H54 (cell line): ENCODE data around the gene SLC32A1.

Experiments used
- DNase-seq: peaks from one replicate; pipeline ENCODE4 v3.0.0; 2011; ENCODE audit warnings: low spot score, mixed read lengths; ENCODE audit not compliant: insufficient read length
- FAIRE-seq: peaks from 3 replicates; lab custom pipeline; 2011; peaks lifted over from hg19 to GRCh38; lab: Jason Lieb, UNC
- POLR2A ChIP-seq: IDR thresholded peaks from 2 replicates; pipeline ENCODE4 v1.6.1; 2011; ENCODE audit warnings: low read depth, mild to moderate bottlenecking, low read length

Gene SLC32A1

GRCh38 chr20:38704136-38704535 lies 20.1 kb upstream of the SLC32A1 start:
- TF ChIP-seq POLR2A: no peak
- DNase-seq: no peak
- no peak for FAIRE-seq

DNA sequence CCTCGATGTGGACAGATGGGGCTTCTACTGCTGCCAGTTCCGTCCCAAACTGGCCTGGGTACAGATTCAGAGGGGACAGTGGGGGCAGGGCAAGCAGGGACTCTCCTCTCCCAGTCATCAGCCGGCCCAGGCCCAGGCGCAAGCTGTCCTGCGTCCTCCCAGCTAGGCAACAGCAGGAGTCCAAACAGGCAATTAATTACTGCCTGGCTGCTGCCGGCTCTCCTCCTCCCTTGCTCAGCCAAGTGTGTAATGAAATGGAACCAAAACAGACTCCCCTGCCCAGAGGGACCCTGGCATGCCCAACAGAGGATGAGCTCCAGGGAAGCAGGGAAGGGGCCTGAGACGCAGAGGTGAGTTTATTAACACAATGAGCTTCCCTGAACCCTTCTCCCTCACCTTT lies 17.8 kb upstream of the SLC32A1 start:
- no peak for FAIRE-seq

DNA sequence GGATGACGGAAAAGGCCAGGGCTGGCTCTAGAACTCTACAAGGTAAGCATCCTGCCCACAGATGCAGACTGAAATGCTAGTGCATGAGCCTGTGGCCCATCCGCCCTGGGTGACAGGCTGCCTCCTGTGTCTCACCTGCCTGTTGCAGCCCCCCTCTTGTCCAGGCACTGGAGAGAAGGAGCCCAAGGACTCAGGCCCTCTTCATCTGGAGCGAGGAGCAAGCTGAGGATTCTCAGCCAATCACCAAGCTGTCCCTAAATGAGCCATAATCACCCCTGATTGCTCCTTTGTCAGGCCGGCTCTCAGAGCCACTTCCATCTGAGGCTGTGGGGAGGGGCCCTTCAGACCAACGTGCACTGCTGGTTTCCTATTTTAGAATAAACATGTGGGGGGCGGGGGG lies 10.0 kb upstream of the SLC32A1 start:
- no peak for FAIRE-seq

More for the DNA sequence above, 17.8 kb upstream of the SLC32A1 start:
- no peak for DNase-seq
- no peak for TF ChIP-seq POLR2A

DNA sequence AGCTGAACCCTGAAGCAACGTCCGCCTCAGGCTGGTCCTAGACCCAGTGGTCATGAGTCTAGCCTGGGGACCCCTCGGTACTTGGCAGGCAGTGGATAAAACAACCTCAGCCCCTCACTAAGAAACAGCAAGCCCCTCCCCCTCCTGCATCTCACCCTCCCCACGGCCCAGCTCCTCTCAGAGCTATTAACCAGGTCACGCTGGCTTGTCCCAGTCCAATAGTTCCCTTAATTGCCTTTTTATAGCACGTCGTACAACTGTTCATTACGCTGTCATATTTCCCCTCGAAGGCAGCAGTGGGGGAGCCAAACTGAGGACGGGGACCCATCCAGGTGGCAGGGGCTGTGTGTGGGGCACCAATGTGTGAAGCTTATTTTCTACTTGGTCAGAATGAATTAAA lies 8.6 kb upstream of the SLC32A1 start:
- no peak for DNase-seq
- TF ChIP-seq POLR2A: no peak
- no peak for FAIRE-seq

More for the DNA sequence above, 10.0 kb upstream of the SLC32A1 start:
- no peak for TF ChIP-seq POLR2A
- DNase-seq: no peak

- TF ChIP-seq POLR2A: no peak
- no peak for FAIRE-seq
- DNase-seq: no peak
Observed at GRCh38 chr20:38722683-38723016, 1.6 kb upstream of the SLC32A1 start.

GRCh38 chr20:38723017-38723847 lies 1.1 kb upstream of the SLC32A1 start:
- no peak for TF ChIP-seq POLR2A
- FAIRE-seq: no peak
- no peak for DNase-seq

GRCh38 chr20:38724626-38725147 lies 401 bp downstream of the SLC32A1 start:
- FAIRE-seq (no peak), DNase-seq (no peak)
- TF ChIP-seq POLR2A: no peak

DNA sequence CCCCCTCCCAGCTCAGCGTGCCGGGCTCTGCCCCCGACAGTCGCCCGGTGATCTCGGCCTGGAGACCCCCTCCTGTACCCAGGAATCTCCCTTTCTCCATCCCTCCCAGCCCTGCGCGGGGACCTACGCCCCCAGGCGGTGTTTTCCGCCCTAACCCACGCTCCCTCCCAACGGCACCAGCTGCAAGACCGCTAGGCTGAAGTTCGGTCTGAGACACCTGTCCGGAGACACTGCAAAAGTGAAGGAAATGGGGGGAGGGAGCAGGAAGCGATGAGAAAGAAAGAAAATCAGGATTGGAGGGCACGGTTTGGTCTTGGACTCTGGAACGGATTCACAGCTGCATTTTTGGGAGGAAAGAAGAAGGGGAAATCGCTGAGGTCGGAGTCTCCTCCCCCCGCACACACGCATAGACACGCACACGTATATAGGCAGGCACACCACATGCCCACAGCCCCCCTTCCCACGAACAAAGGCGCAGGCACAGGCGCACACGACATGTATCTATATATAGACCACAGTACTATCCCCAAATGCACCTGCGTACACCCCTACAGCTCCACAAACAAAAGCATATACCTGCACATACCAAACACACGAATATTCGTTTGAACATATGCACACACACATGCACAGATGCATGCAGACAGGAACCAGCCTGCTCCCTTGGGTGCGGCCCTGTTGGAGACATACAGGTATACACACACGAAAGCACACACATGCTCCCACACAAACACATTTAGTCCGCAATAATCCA lies 1.0 kb downstream of the SLC32A1 start:
- no peak for FAIRE-seq
- TF ChIP-seq POLR2A: no peak

DNA sequence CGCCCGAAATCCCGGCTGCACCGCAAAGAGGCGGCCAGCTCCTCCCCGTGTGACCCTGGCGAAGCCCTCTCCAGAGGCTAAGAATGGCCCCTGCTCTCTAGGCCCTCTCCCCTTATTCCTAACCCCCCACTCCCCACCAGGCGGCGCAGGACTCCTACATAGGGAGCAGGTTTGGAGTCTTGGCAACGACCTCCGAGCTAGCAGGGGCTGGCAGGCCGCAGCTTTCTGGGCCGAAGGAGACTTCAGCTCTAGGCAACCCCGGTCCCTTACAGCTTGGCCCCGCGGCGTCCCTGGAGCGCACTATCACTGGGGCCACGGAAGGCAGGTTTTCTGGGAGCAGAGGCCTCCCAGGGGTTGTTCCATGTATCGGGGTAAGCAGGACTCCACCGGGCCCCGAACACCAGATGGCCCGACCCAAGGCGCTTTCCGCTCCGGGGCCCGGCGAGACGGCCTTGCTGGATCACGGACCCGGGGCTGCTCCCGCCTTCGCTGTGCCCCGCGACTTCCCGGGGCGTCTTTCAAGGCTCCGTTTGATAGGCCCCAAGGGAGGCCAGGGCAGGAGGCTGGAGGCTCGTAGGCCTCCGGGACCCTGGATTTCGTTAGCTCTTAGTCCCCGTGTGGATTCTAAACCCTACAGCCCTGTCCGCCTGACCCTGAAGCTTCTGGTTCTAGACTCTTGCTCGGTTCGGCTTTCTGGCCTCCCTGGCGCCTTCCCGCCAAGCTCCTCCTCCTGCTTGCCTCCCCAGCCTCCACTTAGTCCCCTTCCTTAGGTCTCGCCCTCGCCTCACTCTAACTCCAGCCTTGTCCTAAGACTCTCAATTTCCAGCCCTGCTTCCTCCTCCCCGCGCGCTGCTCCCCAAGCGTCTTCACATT lies 1.9 kb downstream of the SLC32A1 start:
- FAIRE-seq (no peak), DNase-seq (no peak)

More for the DNA sequence above, 1.0 kb downstream of the SLC32A1 start:
- no peak for DNase-seq

DNA sequence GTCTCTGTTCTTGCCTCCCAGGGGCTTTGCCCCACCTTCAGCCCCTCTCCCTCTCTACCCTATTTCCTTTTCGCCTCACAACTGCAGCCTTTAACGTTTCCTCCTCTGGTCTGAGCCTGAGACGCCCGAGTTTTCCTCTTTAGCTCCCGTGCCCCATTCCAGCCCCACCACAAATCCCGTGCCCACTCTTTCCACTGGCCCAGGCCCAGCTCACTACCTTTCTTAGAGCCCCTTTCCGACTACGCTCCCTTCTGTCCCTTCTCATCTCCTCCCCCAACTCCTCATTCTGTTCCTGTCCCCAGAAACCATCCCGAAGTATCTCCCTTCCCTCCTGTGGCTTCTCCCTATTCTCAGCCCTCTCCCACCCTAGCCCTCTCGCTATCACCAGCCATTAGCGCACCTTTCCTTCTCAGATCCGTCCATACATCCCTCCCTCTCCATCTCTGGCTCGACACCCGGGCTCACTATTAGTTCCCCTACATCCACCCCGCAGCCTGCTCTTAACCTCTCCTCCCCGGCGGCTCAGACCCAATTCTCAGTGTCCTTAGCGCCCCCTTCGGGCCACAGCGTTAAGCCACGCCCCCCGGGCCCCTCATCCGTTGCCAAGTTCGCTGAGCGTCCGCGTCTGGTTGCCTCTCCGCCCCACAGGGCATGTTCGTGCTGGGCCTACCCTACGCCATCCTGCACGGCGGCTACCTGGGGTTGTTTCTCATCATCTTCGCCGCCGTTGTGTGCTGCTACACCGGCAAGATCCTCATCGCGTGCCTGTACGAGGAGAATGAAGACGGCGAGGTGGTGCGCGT lies 2.7 kb downstream of the SLC32A1 start:
- TF ChIP-seq POLR2A: no peak
- FAIRE-seq (no peak), DNase-seq (no peak)

More for the DNA sequence above, 1.9 kb downstream of the SLC32A1 start:
- no peak for TF ChIP-seq POLR2A

DNA sequence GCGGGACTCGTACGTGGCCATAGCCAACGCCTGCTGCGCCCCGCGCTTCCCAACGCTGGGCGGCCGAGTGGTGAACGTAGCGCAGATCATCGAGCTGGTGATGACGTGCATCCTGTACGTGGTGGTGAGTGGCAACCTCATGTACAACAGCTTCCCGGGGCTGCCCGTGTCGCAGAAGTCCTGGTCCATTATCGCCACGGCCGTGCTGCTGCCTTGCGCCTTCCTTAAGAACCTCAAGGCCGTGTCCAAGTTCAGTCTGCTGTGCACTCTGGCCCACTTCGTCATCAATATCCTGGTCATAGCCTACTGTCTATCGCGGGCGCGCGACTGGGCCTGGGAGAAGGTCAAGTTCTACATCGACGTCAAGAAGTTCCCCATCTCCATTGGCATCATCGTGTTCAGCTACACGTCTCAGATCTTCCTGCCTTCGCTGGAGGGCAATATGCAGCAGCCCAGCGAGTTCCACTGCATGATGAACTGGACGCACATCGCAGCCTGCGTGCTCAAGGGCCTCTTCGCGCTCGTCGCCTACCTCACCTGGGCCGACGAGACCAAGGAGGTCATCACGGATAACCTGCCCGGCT lies 3.4 kb downstream of the SLC32A1 start:
- DNase-seq: no peak
- FAIRE-seq: no peak
- TF ChIP-seq POLR2A: no peak

GRCh38 chr20:38728191-38728781 lies 4.0 kb downstream of the SLC32A1 start:
- no peak for DNase-seq
- TF ChIP-seq POLR2A: no peak
- no peak for FAIRE-seq
